ENCODE results near the gene APOBR.
"Not testable (repeated sequence)": the region's sequence is repeated elsewhere in the genome, so short reads cannot be mapped to it uniquely, and the experiment has no call there.

The APOBR gene

DNA sequence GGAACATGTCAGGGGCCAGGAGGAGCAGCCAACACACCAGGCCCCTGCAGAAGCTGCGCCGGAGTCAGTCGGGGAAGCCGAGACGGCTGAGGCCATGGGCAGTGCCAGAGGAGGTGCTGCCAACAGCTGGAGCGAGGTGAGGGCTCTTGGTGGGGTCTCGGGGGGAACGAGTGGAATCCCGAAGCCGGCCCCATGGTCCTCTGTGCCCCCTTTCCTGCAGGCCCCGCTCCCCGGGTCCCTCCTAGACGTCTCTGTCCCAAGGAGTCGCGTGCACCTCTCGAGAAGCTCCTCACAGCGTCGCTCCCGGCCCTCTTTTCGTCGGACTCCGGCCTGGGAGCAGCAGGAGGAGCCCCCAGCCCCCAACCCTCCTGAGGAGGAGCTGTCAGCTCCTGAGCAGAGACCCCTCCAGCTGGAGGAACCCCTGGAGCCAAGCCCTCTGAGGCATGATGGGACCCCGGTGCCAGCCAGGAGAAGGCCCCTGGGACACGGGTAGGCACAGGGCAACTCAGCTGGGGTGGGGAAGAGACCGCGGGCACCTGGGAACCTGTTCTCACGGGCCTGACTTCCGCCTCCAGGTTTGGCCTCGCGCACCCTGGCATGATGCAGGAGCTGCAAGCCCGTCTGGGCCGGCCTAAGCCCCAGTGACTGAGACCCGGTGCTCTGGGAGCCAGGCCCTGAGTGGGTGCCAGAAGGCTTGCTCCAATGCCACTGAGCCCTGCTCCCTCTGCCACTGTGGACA lies 3.6 kb downstream of the APOBR start:
- no peak for TF ChIP-seq EZH2 (IDR thresholded peaks at IDR 0.05; ENCODE audit: borderline replicate concordance, low read length)
- TF ChIP-seq, protein P1, sequence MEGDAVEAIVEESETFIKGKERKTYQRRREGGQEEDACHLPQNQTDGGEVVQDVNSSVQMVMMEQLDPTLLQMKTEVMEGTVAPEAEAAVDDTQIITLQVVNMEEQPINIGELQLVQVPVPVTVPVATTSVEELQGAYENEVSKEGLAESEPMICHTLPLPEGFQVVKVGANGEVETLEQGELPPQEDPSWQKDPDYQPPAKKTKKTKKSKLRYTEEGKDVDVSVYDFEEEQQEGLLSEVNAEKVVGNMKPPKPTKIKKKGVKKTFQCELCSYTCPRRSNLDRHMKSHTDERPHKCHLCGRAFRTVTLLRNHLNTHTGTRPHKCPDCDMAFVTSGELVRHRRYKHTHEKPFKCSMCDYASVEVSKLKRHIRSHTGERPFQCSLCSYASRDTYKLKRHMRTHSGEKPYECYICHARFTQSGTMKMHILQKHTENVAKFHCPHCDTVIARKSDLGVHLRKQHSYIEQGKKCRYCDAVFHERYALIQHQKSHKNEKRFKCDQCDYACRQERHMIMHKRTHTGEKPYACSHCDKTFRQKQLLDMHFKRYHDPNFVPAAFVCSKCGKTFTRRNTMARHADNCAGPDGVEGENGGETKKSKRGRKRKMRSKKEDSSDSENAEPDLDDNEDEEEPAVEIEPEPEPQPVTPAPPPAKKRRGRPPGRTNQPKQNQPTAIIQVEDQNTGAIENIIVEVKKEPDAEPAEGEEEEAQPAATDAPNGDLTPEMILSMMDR (IDR thresholded peaks at IDR 0.05; ENCODE audit: low read length): no peak
- Histone ChIP-seq H3K9ac (ENCODE audit: low read length) (no peak overlapping the region), H4K20me1 (ENCODE audit: insufficient read depth, low read length) (no peaks in the 10 kb centered on the region), H3K36me3 (ENCODE audit: insufficient read depth, low read length) (no peaks in the 10 kb centered on the region), H3K27me3 (ENCODE audit: insufficient read depth, low read length) (no peaks in the 10 kb centered on the region), H3K79me2 (ENCODE audit: insufficient read depth, low read length) (no peaks in the 10 kb centered on the region), H3K9me3 (ENCODE audit: low read length) (no peaks in the 10 kb centered on the region), H3F3A (ENCODE audit: insufficient read depth, low read length) (no peaks in the 10 kb centered on the region), H3K9me2 (ENCODE audit: low read depth, low read length) (no peaks in the 10 kb centered on the region), H3K27ac (ENCODE audit: low read depth, low read length, poor library complexity, severe bottlenecking) (no peak overlapping the region), H3K4me1 (ENCODE audit: insufficient read depth, low read length, severe bottlenecking) (peaks cover 17% of the 10 kb centered on the region), H3K4me3 (ENCODE audit: low read depth, low read length, poor library complexity, severe bottlenecking) (no peak overlapping the region), H3K4me2 (ENCODE audit: low read length) (no peak overlapping the region), H2AFZ (ENCODE audit: low read length) (no peak overlapping the region)

DNA sequence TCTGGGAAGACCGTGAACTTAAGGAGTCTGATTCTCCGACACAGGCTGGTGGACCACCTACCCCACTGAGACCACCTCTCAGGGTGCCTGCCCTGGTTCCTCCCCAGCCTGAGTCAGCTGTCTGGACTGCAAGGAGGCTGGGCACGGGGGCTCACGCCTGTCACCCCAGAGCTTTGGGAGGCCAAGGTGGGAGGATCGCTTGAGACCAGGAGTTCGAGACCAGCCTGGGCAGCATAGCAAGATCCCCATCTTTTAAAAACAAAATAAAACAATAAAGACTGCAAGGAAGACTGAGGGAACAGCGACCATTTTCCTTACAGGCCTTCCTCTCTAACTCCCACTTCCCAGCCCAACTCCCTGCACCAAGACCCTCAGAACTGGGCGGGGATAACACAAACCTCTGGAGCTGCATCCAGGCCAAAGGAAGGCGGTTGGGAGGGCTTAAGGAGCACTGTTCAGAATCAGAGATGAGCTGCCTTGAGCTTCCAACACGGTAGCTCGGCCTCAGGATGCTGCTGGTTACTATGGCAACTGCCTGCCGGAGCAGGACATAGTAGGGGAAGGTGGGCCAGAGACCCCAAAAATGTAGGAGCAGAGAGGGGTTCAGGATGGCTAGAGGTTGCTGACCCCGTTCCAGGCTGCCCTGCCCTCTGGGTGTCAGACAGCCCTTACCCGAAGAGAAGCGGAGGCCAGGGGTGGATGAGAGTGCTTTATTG lies 4.4 kb downstream of the APOBR start:
- H2AFZ ChIP-seq (ENCODE audit: low read length): no peak overlapping the region
- no peaks in the 10 kb centered on the region for H3F3A ChIP-seq (ENCODE audit: insufficient read depth, low read length)
- no peak overlapping the region for H3K9ac ChIP-seq (ENCODE audit: low read length)
- no peaks in the 10 kb centered on the region for H3K9me2 ChIP-seq (ENCODE audit: low read depth, low read length)
- TF ChIP-seq, protein P1 (IDR thresholded peaks at IDR 0.05; ENCODE audit: low read length): no peak
- TF ChIP-seq EZH2 (IDR thresholded peaks at IDR 0.05; ENCODE audit: borderline replicate concordance, low read length): no peak
- H3K4me3 ChIP-seq (ENCODE audit: low read depth, low read length, poor library complexity, severe bottlenecking): no peak overlapping the region
- H3K36me3 ChIP-seq (ENCODE audit: insufficient read depth, low read length): no peaks in the 10 kb centered on the region
- no peaks in the 10 kb centered on the region for H4K20me1 ChIP-seq (ENCODE audit: insufficient read depth, low read length)
- H3K9me3 ChIP-seq (ENCODE audit: low read length): no peaks in the 10 kb centered on the region
- no peak overlapping the region for H3K4me2 ChIP-seq (ENCODE audit: low read length)
- no peak overlapping the region for H3K27ac ChIP-seq (ENCODE audit: low read depth, low read length, poor library complexity, severe bottlenecking)
- peaks cover 9% of the 10 kb centered on the region for H3K4me1 ChIP-seq (ENCODE audit: insufficient read depth, low read length, severe bottlenecking)
- H3K79me2 ChIP-seq (ENCODE audit: insufficient read depth, low read length): no peaks in the 10 kb centered on the region
- H3K27me3 ChIP-seq (ENCODE audit: insufficient read depth, low read length): no peaks in the 10 kb centered on the region

DNA sequence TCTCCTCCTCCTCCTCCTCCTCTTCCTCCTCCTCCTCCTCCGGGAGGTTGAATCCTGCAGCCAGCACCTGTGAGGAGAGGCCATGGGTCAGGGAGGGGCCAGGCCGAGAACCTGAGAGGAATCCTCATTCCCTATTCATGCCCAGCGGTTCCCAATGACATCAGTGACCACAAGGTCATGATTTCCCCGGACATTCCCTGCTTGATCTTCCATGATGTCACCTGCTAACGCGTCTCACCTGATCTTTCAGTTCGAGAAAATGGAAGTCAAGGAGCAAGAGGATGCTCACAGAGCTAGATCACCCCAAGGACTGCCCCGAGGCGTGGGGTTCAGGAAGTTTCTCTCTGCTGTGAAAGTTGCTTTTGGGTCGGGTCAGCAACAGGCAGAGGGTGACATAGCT lies 5.4 kb downstream of the APOBR start:
- H4K20me1 ChIP-seq (ENCODE audit: insufficient read depth, low read length): no peaks in the 10 kb centered on the region
- no peaks in the 10 kb centered on the region for H3K9me2 ChIP-seq (ENCODE audit: low read depth, low read length)
- no peaks in the 10 kb centered on the region for H3F3A ChIP-seq (ENCODE audit: insufficient read depth, low read length)
- TF ChIP-seq, protein P1 (IDR thresholded peaks at IDR 0.05; ENCODE audit: low read length): no peak
- no peak for TF ChIP-seq EZH2 (IDR thresholded peaks at IDR 0.05; ENCODE audit: borderline replicate concordance, low read length)
- H3K4me3 ChIP-seq (ENCODE audit: low read depth, low read length, poor library complexity, severe bottlenecking): no peak overlapping the region
- no peaks in the 10 kb centered on the region for H3K36me3 ChIP-seq (ENCODE audit: insufficient read depth, low read length)
- no peak overlapping the region for H3K9ac ChIP-seq (ENCODE audit: low read length)
- no peaks in the 10 kb centered on the region for H3K27me3 ChIP-seq (ENCODE audit: insufficient read depth, low read length)
- no peak overlapping the region for H3K4me2 ChIP-seq (ENCODE audit: low read length)
- H2AFZ ChIP-seq (ENCODE audit: low read length): no peak overlapping the region
- H3K27ac ChIP-seq (ENCODE audit: low read depth, low read length, poor library complexity, severe bottlenecking): no peak overlapping the region
- no peaks in the 10 kb centered on the region for H3K9me3 ChIP-seq (ENCODE audit: low read length)
- H3K4me1 ChIP-seq (ENCODE audit: insufficient read depth, low read length, severe bottlenecking): no peaks in the 10 kb centered on the region
- no peaks in the 10 kb centered on the region for H3K79me2 ChIP-seq (ENCODE audit: insufficient read depth, low read length)

DNA sequence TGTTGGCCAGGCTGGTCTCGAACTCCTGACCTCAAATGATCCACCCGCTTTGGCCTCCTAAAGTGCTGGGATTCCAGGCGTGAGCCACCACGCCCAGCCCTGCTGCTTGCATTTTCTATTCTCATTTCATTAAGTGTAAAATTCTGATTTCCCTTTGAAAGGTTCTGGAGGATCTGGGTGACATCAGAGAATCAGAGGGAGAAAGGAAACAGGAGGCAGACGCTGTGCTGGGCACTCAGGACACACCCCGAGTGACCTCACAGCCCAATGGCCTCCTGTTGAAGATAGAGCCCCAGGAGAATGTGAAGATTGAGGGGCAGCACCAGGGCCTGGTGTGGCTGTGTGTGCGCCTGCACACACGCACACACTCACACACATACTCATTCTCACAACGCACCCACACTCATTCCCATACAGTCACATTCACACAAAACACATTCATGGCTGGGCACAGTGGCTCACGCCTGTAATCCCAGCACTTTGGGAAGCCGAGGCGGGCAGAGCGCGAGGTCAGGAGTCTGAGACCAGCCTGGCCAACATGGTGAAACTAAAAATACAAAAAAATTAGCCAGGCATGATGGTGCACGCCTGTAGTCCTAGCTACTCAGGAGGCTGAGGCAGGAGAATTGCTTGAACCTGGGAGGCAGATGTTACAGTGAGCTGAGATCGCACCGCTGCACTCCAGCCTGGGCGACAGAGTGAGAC lies 6.2 kb downstream of the APOBR start:
- H3K9ac ChIP-seq (ENCODE audit: low read length); H3K27me3 ChIP-seq (ENCODE audit: insufficient read depth, low read length); H3K4me3 ChIP-seq (ENCODE audit: low read depth, low read length, poor library complexity, severe bottlenecking); H3K9me2 ChIP-seq (ENCODE audit: low read depth, low read length); H3K4me2 ChIP-seq (ENCODE audit: low read length); H3K4me1 ChIP-seq (ENCODE audit: insufficient read depth, low read length, severe bottlenecking); H3K36me3 ChIP-seq (ENCODE audit: insufficient read depth, low read length); H4K20me1 ChIP-seq (ENCODE audit: insufficient read depth, low read length); H3F3A ChIP-seq (ENCODE audit: insufficient read depth, low read length); H2AFZ ChIP-seq (ENCODE audit: low read length); H3K9me3 ChIP-seq (ENCODE audit: low read length); H3K27ac ChIP-seq (ENCODE audit: low read depth, low read length, poor library complexity, severe bottlenecking); H3K79me2 ChIP-seq (ENCODE audit: insufficient read depth, low read length): not testable (repeated sequence)

Data from OCI-LY1 (cell line).